Keratinocyte (primary cell): Measurements from ENCODE around the gene EPHB2.

ENCODE experiments used
- EZH2 ChIP-seq: IDR thresholded peaks from one replicate; pipeline ENCODE4 v1.6.1; 2012; ENCODE audit warnings: inconsistent platforms, mild to moderate bottlenecking, low read length, moderate library complexity
- TF ChIP-seq, protein P1 (sequence below), 3 experiments: IDR thresholded peaks in 1 of 3; conservative IDR thresholded peaks in 1 of 3; optimal IDR thresholded peaks in 1 of 3; 2 replicates in 2 of 3; 3 replicates in 1 of 3; pipeline versions ENCODE3 to v1.5.1; 2011; ENCODE audit warnings: low read length in 3 of 3, mild to moderate bottlenecking in 3 of 3, moderate library complexity in 2 of 3, control low read depth in 1 of 3, inconsistent platforms in 1 of 3; ENCODE audit not compliant: insufficient read depth in 2 of 3; ENCODE audit errors: extremely low read depth in 1 of 3

- no peak for TF ChIP-seq EZH2
- TF ChIP-seq, protein P1, sequence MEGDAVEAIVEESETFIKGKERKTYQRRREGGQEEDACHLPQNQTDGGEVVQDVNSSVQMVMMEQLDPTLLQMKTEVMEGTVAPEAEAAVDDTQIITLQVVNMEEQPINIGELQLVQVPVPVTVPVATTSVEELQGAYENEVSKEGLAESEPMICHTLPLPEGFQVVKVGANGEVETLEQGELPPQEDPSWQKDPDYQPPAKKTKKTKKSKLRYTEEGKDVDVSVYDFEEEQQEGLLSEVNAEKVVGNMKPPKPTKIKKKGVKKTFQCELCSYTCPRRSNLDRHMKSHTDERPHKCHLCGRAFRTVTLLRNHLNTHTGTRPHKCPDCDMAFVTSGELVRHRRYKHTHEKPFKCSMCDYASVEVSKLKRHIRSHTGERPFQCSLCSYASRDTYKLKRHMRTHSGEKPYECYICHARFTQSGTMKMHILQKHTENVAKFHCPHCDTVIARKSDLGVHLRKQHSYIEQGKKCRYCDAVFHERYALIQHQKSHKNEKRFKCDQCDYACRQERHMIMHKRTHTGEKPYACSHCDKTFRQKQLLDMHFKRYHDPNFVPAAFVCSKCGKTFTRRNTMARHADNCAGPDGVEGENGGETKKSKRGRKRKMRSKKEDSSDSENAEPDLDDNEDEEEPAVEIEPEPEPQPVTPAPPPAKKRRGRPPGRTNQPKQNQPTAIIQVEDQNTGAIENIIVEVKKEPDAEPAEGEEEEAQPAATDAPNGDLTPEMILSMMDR (optimal IDR thresholded peaks at IDR 0.05 in 1 of 3, IDR thresholded peaks at IDR 0.05 in 1 of 3, conservative IDR thresholded peaks at IDR 0.05 in 1 of 3; ENCODE audit: extremely low read depth in 1 of 3, insufficient read depth in 2 of 3, low read length in 3 of 3) = no peak
These were observed 44.2 kb downstream of the EPHB2 start for GRCh38 chr1:22754824-22755223.
